K562 treated with DMSO at 1 percent for 4 hours (cell line): Measurements from ENCODE around the gene CLCN2. TPM values are rescaled to one million over a fixed set of nuclear protein-coding genes. Genes with fewer than 3 reads are reported as not detected.

Experiments
- total RNA-seq: library from RNA; unstranded; fragments of 300-600 nt; gene quantifications from 2 replicates; pipeline ENCODE4 v1.2.3, GENCODE V29; 2022; ENCODE audit not compliant: insufficient read depth

Gene CLCN2
- 4.1 and 8.9 TPM in 2 replicates for total RNA-seq

DNA sequence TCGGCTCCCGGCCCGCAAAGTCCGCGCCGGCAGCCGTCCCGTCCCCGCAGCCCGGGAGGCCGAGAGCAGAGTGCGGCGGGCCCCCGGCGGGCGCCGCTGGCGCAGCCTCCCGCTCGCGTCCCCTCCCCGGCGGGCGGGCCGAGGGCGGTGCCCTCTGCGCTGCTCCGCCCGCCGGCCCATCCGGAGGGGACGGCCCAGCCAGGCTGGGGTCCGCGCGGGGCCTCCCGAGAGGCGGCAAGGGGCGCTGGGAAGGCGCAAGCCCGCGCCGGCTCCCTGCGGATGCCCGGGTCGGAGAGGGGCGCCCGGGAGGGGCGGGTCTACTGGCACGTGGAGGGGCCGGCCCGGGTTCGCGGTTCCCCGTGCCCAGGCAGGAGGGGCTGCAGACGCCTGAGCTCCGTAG is at the start of gene CLCN2, which contains the start of gene POLR2H:
CLCN2 (minus strand) TSS at position 74 of the 400 bp plus-strand sequence. CDS start 126 bp downstream, outside the sequence.
POLR2H (plus strand) TSS at position 179 of the 400 bp plus-strand sequence. CDS start 1,783 bp downstream, outside the sequence.

DNA sequence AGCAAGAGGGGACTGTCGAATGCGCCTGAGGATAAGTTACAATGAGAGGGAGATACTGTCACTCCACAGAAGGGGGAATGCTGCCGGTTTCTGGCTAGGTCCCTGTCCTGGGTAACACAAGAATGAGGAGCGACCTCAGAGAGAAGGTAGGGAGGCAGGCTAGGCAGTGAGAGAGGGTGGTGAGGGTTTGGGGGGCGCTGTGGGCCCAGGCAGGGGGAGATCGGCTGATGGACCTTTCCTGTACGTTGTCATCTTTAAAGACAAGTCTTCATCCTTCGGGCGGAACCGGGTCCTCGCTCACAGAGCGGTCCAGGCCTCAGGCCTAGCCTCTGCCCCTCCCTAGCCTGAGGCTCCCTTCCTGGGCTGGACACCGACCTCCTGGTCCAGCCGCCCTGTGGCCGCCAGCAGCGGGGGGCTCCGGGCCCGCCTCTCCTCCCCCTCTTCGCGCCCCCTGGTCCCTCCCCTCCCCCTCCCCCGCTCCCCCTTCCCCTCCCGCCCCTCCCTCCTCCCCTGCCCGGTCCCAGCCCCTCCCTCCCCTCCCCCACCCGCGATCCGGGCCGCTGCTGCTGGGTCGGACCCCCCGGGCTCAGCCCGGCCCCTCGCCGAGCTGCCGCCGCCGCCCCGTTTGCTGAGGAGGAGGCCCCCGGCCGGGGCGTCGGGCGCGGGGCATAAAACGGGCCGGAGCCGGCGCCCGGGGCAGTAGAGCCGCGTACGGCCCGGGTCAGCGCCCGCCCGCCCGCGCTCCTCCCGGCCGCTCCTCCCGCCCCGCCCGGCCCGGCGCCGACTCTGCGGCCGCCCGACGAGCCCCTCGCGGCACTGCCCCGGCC is 18.2 kb upstream of the CLCN2 start, which contains the start of gene CHRD:
CHRD (plus strand) TSS at position 697 of the 827 bp plus-strand sequence. CDS start 265 bp downstream, outside the sequence.

DNA sequence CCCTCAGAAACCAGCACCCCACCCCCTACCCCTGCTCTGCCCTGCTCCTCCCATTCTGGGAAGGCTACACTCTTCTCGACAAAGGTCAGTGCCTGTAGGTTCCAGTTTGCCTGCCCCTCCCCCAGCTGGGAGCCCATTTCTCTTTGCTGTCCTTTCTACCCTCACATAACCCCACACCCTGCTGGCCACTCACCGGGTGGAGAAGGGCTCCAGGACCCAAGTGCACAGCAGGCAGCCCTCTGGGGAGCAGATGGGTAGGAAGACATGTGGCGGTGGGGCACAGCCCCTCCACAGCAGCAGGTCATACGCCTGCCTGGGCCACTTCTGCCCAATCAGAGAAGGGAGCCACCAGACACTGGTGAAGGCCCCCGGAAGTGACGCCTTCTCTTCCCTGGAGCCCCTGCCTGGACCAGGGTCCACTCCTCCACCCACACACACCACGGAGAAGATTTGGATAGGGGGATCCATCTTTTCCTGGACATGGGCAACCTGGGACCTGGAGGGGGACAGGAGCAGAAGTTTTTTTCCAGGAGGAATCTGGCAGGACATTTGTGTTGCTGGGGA is 16.6 kb upstream of the CLCN2 start, which contains the start of gene THPO:
THPO (minus strand) TSS at position 326 of the 564 bp plus-strand sequence. CDS start 1,948 bp downstream, outside the sequence.

DNA sequence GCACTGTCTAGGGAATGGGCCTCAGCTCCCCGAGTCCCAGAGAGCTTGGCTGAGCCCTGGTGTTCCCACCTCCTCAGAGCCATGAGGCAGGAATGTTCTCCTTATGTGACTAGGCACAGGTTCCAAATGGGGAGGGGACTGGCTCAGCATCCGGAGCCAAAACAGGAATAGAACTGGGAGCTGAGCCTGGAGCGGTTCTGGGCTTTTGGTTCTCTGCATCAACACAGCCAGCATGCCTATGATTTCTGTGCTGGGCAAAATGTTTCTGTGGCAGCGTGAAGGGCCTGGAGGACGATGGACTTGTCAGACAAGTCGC is 24.0 kb downstream of the CLCN2 start, which contains the start of gene FAM131A:
FAM131A (plus strand) TSS at position 202 of the 316 bp plus-strand sequence; CDS start at position 233, 31 bp downstream.

DNA sequence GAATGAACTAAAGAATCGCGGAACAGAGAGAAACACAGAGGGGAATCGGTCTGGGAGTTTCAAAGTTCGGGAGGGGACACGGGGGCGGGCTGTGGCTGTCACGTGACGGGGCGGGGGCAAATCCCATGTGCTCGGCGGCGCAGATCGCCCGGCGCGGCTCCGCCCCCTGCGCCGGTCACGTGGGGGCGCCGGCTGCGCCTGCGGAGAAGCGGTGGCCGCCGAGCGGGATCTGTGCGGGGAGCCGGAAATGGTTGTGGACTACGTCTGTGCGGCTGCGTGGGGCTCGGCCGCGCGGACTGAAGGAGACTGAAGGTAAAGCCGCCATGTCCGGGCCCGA is 47.1 kb downstream of the CLCN2 start, which contains the start of gene EIF4G1:
EIF4G1 (plus strand) TSS at position 244 of the 337 bp plus-strand sequence. CDS start 1,191 bp downstream, outside the sequence.

DNA sequence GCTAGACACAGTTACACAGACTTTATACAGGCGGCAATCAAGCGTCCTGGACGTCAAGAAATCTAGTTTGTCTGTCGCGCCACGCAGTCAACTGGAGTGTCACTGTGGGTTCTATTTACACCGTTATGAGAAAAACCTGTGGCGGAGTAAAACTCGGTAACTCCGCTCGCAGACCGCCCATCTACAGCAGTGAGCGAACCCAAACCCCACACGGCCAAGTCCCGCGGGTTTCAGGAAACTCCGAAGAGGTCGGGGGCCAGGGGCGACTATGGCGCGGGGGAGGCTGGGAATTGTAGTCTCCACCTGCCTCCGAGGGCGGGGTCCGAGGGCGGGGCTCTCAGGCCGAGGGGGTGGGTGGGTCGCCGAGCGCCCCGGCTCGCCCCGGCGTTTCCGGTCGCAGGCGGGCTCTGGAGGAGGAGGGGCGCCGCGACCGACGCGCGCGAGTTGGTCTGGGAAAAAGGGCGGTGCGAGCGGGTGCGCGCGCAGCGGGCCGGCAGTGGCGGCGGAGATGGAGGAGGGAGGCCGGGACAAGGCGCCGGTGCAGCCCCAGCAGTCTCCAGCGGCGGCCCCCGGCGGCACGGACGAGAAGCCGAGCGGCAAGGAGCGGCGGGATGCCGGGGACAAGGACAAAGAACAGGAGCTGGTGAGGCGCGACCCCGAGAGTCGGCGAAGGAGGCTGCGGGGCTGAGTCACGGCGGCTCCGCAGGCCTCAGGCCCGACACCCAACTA is 62.5 kb downstream of the CLCN2 start, which contains the start of gene PSMD2:
PSMD2 (plus strand) TSS at position 483 of the 729 bp plus-strand sequence; CDS start at position 509, 26 bp downstream.

Other genes starting within 250 kb of the CLCN2 start
- gene EIF2B5, start 226.2 kb downstream of the CLCN2 start, total RNA-seq, result 49.5 and 63.6 TPM in 2 replicates
- gene DVL3, start 206.2 kb downstream of the CLCN2 start, total RNA-seq, result 46.2 and 64.6 TPM in 2 replicates
- gene AP2M1, start 186.8 kb downstream of the CLCN2 start, total RNA-seq, result 500 and 530 TPM in 2 replicates
- gene ABCF3, start 175.4 kb downstream of the CLCN2 start, total RNA-seq, result 26.8 and 32.8 TPM in 2 replicates
- gene VWA5B2, start 132.0 kb downstream of the CLCN2 start, total RNA-seq, result 0.17 and 2.7 TPM in 2 replicates
- gene ALG3, start 112.6 kb downstream of the CLCN2 start, total RNA-seq, result 91.9 and 93.1 TPM in 2 replicates
- gene EEF1AKMT4, start 111.9 kb downstream of the CLCN2 start, total RNA-seq, result 10.2 and 12.8 TPM in 2 replicates
- not detected in 2 replicates for gene CAMK2N2, start 100.1 kb downstream of the CLCN2 start, total RNA-seq
- not detected in 2 replicates for gene ECE2, start 85.6 kb downstream of the CLCN2 start, total RNA-seq
- 314 and 374 TPM in 2 replicates for gene PSMD2, start 62.4 kb downstream of the CLCN2 start, total RNA-seq
- gene EIF4G1, start 47.0 kb downstream of the CLCN2 start, total RNA-seq, result 181 and 217 TPM in 2 replicates
- 9.5 and 16.5 TPM in 2 replicates for gene FAM131A, start 24.0 kb downstream of the CLCN2 start, total RNA-seq
- 84.6 and 90.7 TPM in 2 replicates for gene POLR2H, start 105 bp upstream of the CLCN2 start, total RNA-seq
- gene THPO, start 16.6 kb upstream of the CLCN2 start, total RNA-seq, result not detected in 2 replicates
- 1.2 TPM in 1 of 2 replicates, not detected in the other for gene CHRD, start 18.4 kb upstream of the CLCN2 start, total RNA-seq
- gene EPHB3, start 200.2 kb upstream of the CLCN2 start, total RNA-seq, result not detected in 2 replicates